K562 (cell line): Measurements from ENCODE around the gene LIPT1. TPM values are rescaled to one million over a fixed set of nuclear protein-coding genes. Genes with fewer than 3 reads are reported as not detected.

ENCODE experiments used
- ATAC-seq: fragments of 200-7000 bp; cut with Tn5 transposase; 3 replicates; pipeline ENCODE4 v1.9.1; 2020; ENCODE audit warnings: moderate library complexity
- BruUV-seq: library from RNA; stranded (reverse); fragments of 400-500 nt; replicated peaks from 2 replicates; lab custom pipeline; 2021; lab: Mats Ljungman, UMichigan
- CTCF ChIA-PET: fragments of 300-600 bp; formaldehyde crosslinking; extraction: SDS; loops from one replicate; lab custom pipeline; 2021; ENCODE audit warnings: low intra/inter-chr PET ratio; lab: Yijun Ruan, JAX
- POLR2A ChIA-PET: fragments of 300-600, 350-650 bp; sonication (Branson Sonifier 250); formaldehyde crosslinking; extraction: SDS; loops from one replicate; lab custom pipeline; 2021; ENCODE audit warnings: antibody characterized with exemption, inconsistent platforms; lab: Yijun Ruan, JAX
- DNase-seq, 4 experiments: peaks; one replicate each; pipeline versions ENCODE4 v3.0.0 to v3.0.0-alpha.2; 2011 to 2018; ENCODE audit warnings: low spot score in 3 of 4, mixed read lengths in 3 of 4; ENCODE audit errors: extremely low read depth in 1 of 4
- FAIRE-seq: peaks from 2 replicates; lab custom pipeline; 2011; peaks lifted over from hg19 to GRCh38; lab: Jason Lieb, UNC
- H2AFZ ChIP-seq: 2 replicates; pipeline ENCODE4 v1.6.0; 2011; ENCODE audit warnings: low read depth, low read length, control low read depth, inconsistent platforms
- H3K27ac ChIP-seq: fragments of 200-600 bp; 3 replicates; pipeline ENCODE4 v1.8.0; 2011; ENCODE audit warnings: low read depth, mild to moderate bottlenecking, control low read depth, inconsistent platforms, low read length, moderate library complexity, mixed read lengths; ENCODE audit errors: extremely low read depth
- H3K27me3 ChIP-seq, 2 experiments: fragments of 300-600 bp in 1 of 2; 2 replicates in 1 of 2; 3 replicates in 1 of 2; pipeline versions ENCODE4 v1.6.0 to v1.8.0; 2011; ENCODE audit warnings: inconsistent platforms in 2 of 2, low read length in 2 of 2, mild to moderate bottlenecking in 1 of 2, mixed read lengths in 1 of 2, moderate library complexity in 1 of 2; ENCODE audit not compliant: control insufficient read depth in 2 of 2, insufficient read depth in 2 of 2
- H3K36me3 ChIP-seq: fragments of 300-600 bp; 3 replicates; pipeline ENCODE4 v1.8.0; 2011; ENCODE audit warnings: mild to moderate bottlenecking, low read length, inconsistent platforms; ENCODE audit not compliant: control insufficient read depth, insufficient read depth
- H3K4me1 ChIP-seq, 2 experiments: fragments of 200-600 bp in 1 of 2; replicated peaks in 1 of 2; 2 replicates in 1 of 2; 3 replicates in 1 of 2; pipeline versions ENCODE4 v1.5.1 to v1.8.0; 2011; ENCODE audit warnings: inconsistent platforms in 2 of 2, low read length in 2 of 2, mild to moderate bottlenecking in 1 of 2, mixed read lengths in 1 of 2, moderate library complexity in 1 of 2; ENCODE audit not compliant: control insufficient read depth in 2 of 2, insufficient read depth in 2 of 2
- H3K4me2 ChIP-seq: 2 replicates; pipeline ENCODE4 v1.6.1; 2011; ENCODE audit warnings: low read length, control low read depth, inconsistent platforms, mixed read lengths; ENCODE audit not compliant: insufficient read depth
- H3K4me3 ChIP-seq: fragments of 200-600 bp; sonication (generic), shearing (Covaris generic); 2 replicates; pipeline ENCODE4 v1.5.1; 2016; ENCODE audit warnings: control low read depth, inconsistent platforms
- H3K79me2 ChIP-seq: fragments of 200-600 bp; 3 replicates; pipeline ENCODE4 v1.8.0; 2011; ENCODE audit warnings: low read length, inconsistent platforms; ENCODE audit not compliant: control insufficient read depth, insufficient read depth
- H3K9ac ChIP-seq, 2 experiments: 2 replicates each; pipeline versions ENCODE4 v1.6.0 to v1.6.1; 2011; ENCODE audit warnings: low read depth in 2 of 2, low read length in 2 of 2, control low read depth in 1 of 2, inconsistent platforms in 1 of 2, mild to moderate bottlenecking in 1 of 2, mixed read lengths in 1 of 2; ENCODE audit not compliant: insufficient read depth in 1 of 2
- H3K9me1 ChIP-seq: one replicate; pipeline ENCODE4 v1.6.0; 2011; ENCODE audit warnings: inconsistent platforms, mild to moderate bottlenecking, low read length, moderate library complexity; ENCODE audit not compliant: control insufficient read depth, insufficient read depth
- H3K9me3 ChIP-seq: replicated peaks from 2 replicates; pipeline ENCODE4 v1.5.1; 2011; ENCODE audit warnings: low read depth, low read length, inconsistent platforms; ENCODE audit not compliant: control insufficient read depth, insufficient read depth
- H4K20me1 ChIP-seq: replicated peaks from 2 replicates; pipeline ENCODE4 v1.6.1; 2011; ENCODE audit warnings: low read length, inconsistent platforms, mixed read lengths; ENCODE audit not compliant: control insufficient read depth, insufficient read depth
- ETV5 ChIP-seq: sonication (generic); formaldehyde crosslinking; IDR thresholded peaks from 2 replicates; pipeline ENCODE4 v1.4.0; 2020; ENCODE audit warnings: low read depth, mild to moderate bottlenecking, missing genetic modification reagents
- GABPB1 ChIP-seq: sonication (generic); formaldehyde crosslinking; IDR thresholded peaks from 2 replicates; pipeline ENCODE4 v1.8.0; 2022; ENCODE audit warnings: mild to moderate bottlenecking, missing genetic modification reagents
- HNRNPLL ChIP-seq: fragments of 200-400 bp; formaldehyde crosslinking; IDR thresholded peaks from 2 replicates; pipeline ENCODE4 v1.6.1; 2017; ENCODE audit warnings: low read length, low read depth, mild to moderate bottlenecking; ENCODE audit not compliant: poor library complexity, severe bottlenecking
- KDM2B ChIP-seq: fragments of 250-450 bp; sonication (Bioruptor Pico); IDR thresholded peaks from 2 replicates; pipeline ENCODE4 v1.8.0; 2021; ENCODE audit warnings: mild to moderate bottlenecking, moderate library complexity
- MTF1 ChIP-seq: fragments of 250-450 bp; sonication (Bioruptor Pico); IDR thresholded peaks from 2 replicates; pipeline ENCODE4 v1.9.0; 2021; ENCODE audit warnings: moderate library complexity, mild to moderate bottlenecking, inconsistent platforms, borderline replicate concordance
- PTTG1 ChIP-seq: fragments of 450-650 bp; IDR thresholded peaks from 2 replicates; pipeline ENCODE4 v1.6.1; 2016; ENCODE audit warnings: low read depth, mild to moderate bottlenecking, missing genetic modification characterization, missing compliant biosample characterization
- RAD51 ChIP-seq: fragments of 450-650 bp; IDR thresholded peaks from 2 replicates; pipeline ENCODE4 v1.7.1; 2016; ENCODE audit warnings: low read depth, mild to moderate bottlenecking, borderline replicate concordance
- SAP30 ChIP-seq: fragments of 200-600 bp; sonication (generic); IDR thresholded peaks from 2 replicates; pipeline ENCODE4 v1.6.1; 2012; ENCODE audit warnings: borderline replicate concordance, low read depth, mild to moderate bottlenecking, moderate library complexity, low read length, control low read depth, inconsistent platforms; ENCODE audit not compliant: insufficient read depth, poor library complexity, severe bottlenecking
- U2AF2 ChIP-seq: fragments of 200-400 bp; formaldehyde crosslinking; optimal IDR thresholded peaks from 2 replicates; pipeline ENCODE3; 2017; ENCODE audit warnings: low read depth, mild to moderate bottlenecking, low read length
- YY1 ChIP-seq, 3 experiments: IDR thresholded peaks; 2 replicates each; pipeline ENCODE4 v1.6.1; 2011; ENCODE audit warnings: low read length in 2 of 3, mild to moderate bottlenecking in 2 of 3, moderate library complexity in 2 of 3, borderline replicate concordance in 1 of 3, control low read depth in 1 of 3, low read depth in 1 of 3; ENCODE audit not compliant: insufficient read depth in 3 of 3, insufficient replicate concordance in 2 of 3, control insufficient read depth in 1 of 3, insufficient read length in 1 of 3; ENCODE audit errors: extremely low read depth in 1 of 3
- ZNF445 ChIP-seq: fragments of 250-450 bp; sonication (Bioruptor Pico); IDR thresholded peaks from 2 replicates; pipeline ENCODE4 v1.4.0; 2020; ENCODE audit warnings: low read depth, mild to moderate bottlenecking, moderate library complexity
- WGBS: fragments of 100-300 bp; shearing (Covaris generic); methylation state at CpG from one replicate; pipeline ENCODE4 v1.1.6; 2016; ENCODE audit warnings: low coverage, mixed read lengths; ENCODE audit not compliant: insufficient coverage; ENCODE audit errors: missing lambda C conversion rate; 5-methylcytosine and 5-hydroxymethylcytosine counted together
- in situ Hi-C: fragments of 300-500 bp; cut with MboI; formaldehyde crosslinking; loops from 4 replicates; pipeline ENCODE4 v1.15.0; 2018; ENCODE audit warnings: inconsistent platforms, mixed read lengths
- intact Hi-C: fragments of 100-400 bp; cut with micrococcal nuclease; formaldehyde crosslinking; loops from 2 replicates; pipeline ENCODE4 v1.14.2; 2022
- polyA plus RNA-seq, 8 experiments: library from polyadenylated mRNA; depleted of rRNA in 4 of 8; stranded (reverse) in 5 of 8; unstranded in 3 of 8; fragments of >200 nt; fragmentation: Nextera tagmentation in 2 of 8; fragmentation: Illumina TruSeq in 1 of 8; extraction: Ambion mirVana in 2 of 8; extraction: Trizol in 1 of 8; gene quantifications; 2 replicates each; pipeline versions ENCODE4 v1.2.1 to v1.2.3, GENCODE V29; 2011 to 2014; ENCODE audit warnings: inconsistent platforms in 1 of 8, missing spikeins in 1 of 8
- total RNA-seq, 7 experiments: library from RNA; depleted of rRNA in 6 of 7; stranded (reverse); fragments of >200 nt in 6 of 7; fragmentation: Illumina TruSeq in 2 of 7; extraction: Trizol in 2 of 7; gene quantifications; 2 replicates each; pipeline versions ENCODE4 v1.2.1 to v1.2.3, GENCODE V29; 2011 to 2021; ENCODE audit warnings: low replicate concordance in 1 of 7

LIPT1 gene
- total and polyA plus RNA-seq, 9 of the 15 experiments (the other 6 are each of a cell fraction or from before 2014, with no cell fraction given), result 6.4 to 18.3 (median 11.6) TPM

DNA sequence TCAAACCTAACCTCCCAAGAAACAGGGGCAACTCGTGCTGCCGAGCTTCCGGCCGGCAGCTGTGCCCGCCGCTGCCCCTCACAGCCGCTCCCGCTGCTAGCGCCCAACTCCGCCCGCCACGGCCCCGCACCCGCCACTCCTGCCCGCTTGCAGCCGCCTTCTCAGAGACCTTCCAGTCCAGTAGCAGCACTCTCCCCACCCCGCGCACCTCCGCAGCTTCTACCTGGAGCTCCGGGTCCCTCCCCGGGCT, 14.0 kb upstream of the LIPT1 start:
- H2AFZ ChIP-seq, result peak overlapping the region; percentile 100
- 2% methylated on average over 16 of the region's 21 CpGs for WGBS
- peak overlapping the region; percentile 99 for H3K4me3 ChIP-seq
- no peaks in the 10 kb centered on the region for H3K9me3 ChIP-seq
- H3K9ac ChIP-seq, result peak overlapping the region; percentile 42 to 93; a peak in 3 of 4 replicates
- peak overlapping the region; percentile 99 for H3K4me2 ChIP-seq
- H3K27ac ChIP-seq, result no peak overlapping the region
- CTCF ChIA-PET, result no interaction called here
- no peaks in the 10 kb centered on the region for H3K27me3 ChIP-seq
- intact Hi-C loops, result no loop called here
- H3K4me1 ChIP-seq, result peaks cover 0 to 17% of the 10 kb centered on the region in 2 experiments; a peak in 2 of 5 replicates
- BruUV-seq, result no TSS peak
- in situ Hi-C loops, result no loop called here
- H3K9me1 ChIP-seq, result no peaks in the 10 kb centered on the region
- no peak for FAIRE-seq
- no peaks in the 10 kb centered on the region for H3K79me2 ChIP-seq
- no peak for ATAC-seq
- no peak for DNase-seq
- H3K36me3 ChIP-seq, result no peaks in the 10 kb centered on the region
- POLR2A ChIA-PET, result interaction anchor here (1.7 kb wide), 1 partner anchor 15 kb away, joined by 8 read pairs; the partner anchor contains the start of genes LIPT1 and TSGA10
- H4K20me1 ChIP-seq, result no peaks in the 10 kb centered on the region
- TF ChIP-seq MTF1 (CRISPR knock-in tag) (no peak), KDM2B (CRISPR knock-in tag) (0 out of 2 replicates have a peak, but pooled peaks have one; percentile 9), PTTG1 (no peak), RAD51 (no peak), HNRNPLL (peak; percentile 45), YY1 (IDR thresholded peaks at IDR 0.05; ENCODE audit: borderline replicate concordance in 1 of 3, control insufficient read depth in 1 of 3, extremely low read depth in 1 of 3, insufficient read depth in 3 of 3, insufficient read length in 1 of 3, insufficient replicate concordance in 2 of 3, low read depth in 1 of 3, low read length in 2 of 3) (peak in 1 of 3 experiments; percentile 16), U2AF2 (no peak), ZNF445 (CRISPR knock-in tag) (no peak), SAP30 (no peak), GABPB1 (CRISPR knock-in tag) (0 out of 2 replicates have a peak, but pooled peaks have one; percentile 17), ETV5 (CRISPR knock-in tag) (0 out of 2 replicates have a peak, but pooled peaks have one; percentile 6)
- TF ChIP-seq, all 486 proteins: peak for 5
